Ovary (tissue), 9 donors: ENCODE measurements around the gene AURKA. TPM values are rescaled to one million over a fixed set of nuclear protein-coding genes. Genes with fewer than 3 reads are reported as not detected.
"Not testable (repeated sequence)": the region's sequence is repeated elsewhere in the genome, so short reads cannot be mapped to it uniquely, and the experiment has no call there.

ENCODE experiments used
- DNase-seq, 5 donors: peaks; one replicate each; pipeline ENCODE4 v3.0.0-alpha.2; 2019 to 2020
- H3K27ac ChIP-seq, 2 donors: fragments of 200-600 bp; one replicate each; pipeline versions ENCODE4 v1.5.1 to v1.8.0; 2019 to 2022
- H3K27me3 ChIP-seq: fragments of 200-600 bp; one replicate; pipeline ENCODE4 v1.8.0; 2022
- H3K36me3 ChIP-seq: fragments of 200-600 bp; sonication (generic); one replicate; pipeline ENCODE4 v1.5.1; 2019
- H3K4me1 ChIP-seq: one replicate; pipeline ENCODE4 v1.8.1; 2013; ENCODE audit warnings: mild to moderate bottlenecking, moderate library complexity; ENCODE audit not compliant: insufficient read depth
- H3K4me3 ChIP-seq: fragments of 200-600 bp; sonication (generic); one replicate; pipeline ENCODE4 v1.5.1; 2017
- H3K9me3 ChIP-seq, 2 donors: fragments of 200-600 bp in 1 of 2; sonication (generic) in 1 of 2; one replicate each; pipeline versions ENCODE4 v1.5.1 to v1.8.1; 2013 to 2019; ENCODE audit warnings: mild to moderate bottlenecking in 1 of 2, moderate library complexity in 1 of 2
- EP300 ChIP-seq: sonication (generic); formaldehyde crosslinking; IDR thresholded peaks from one replicate; pipeline ENCODE4 v1.6.1; 2017; ENCODE audit warnings: antibody characterized with exemption
- POLR2A ChIP-seq: fragments of 450-650 bp; IDR thresholded peaks from one replicate; pipeline ENCODE4 v1.6.1; 2017; ENCODE audit warnings: antibody characterized with exemption, mild to moderate bottlenecking, moderate library complexity
- WGBS, 3 donors: extraction: QIAGEN DNeasy Blood & Tissue Kit in 1 of 3; methylation state at CpG; one replicate each; pipeline versions ENCODE4 v1.1.5 to v1.1.7; 2013 to 2017; 5-methylcytosine and 5-hydroxymethylcytosine counted together
- intact Hi-C, 4 donors: fragments of 100-400 bp; cut with DNase I; formaldehyde crosslinking; loops; one replicate each; pipeline versions ENCODE4 v1.11.0 to v1.15.1; 2022 to 2023
- polyA plus RNA-seq, 2 donors: library from polyadenylated mRNA; stranded (reverse); fragments of 200-250 nt in 1 of 2; fragments of 350-450 nt in 1 of 2; fragmentation: Illumina TruSeq in 1 of 2; extraction: RNeasy Lipid Tissue Mini Kit (QIAGEN cat#74804) in 1 of 2; gene quantifications; one replicate each; pipeline ENCODE4 v1.2.3, GENCODE V29; 2013 to 2014
- total RNA-seq, 7 donors: library from RNA; depleted of rRNA in 2 of 7; stranded (reverse); fragments of >200 nt in 2 of 7; fragmentation: NEBNext Ultra II Directional in 3 of 7; extraction: Animal tissue kit (Norgen Biotek cat#: 25700) in 3 of 7; gene quantifications; one replicate each; pipeline versions ENCODE4 v1.1.0 to v1.2.4, GENCODE V29; 2016 to 2023
- TF ChIP-seq, protein P1 (sequence below), 3 donors: fragments of 450-650 bp in 2 of 3; fragments of 200-600 bp in 1 of 3; IDR thresholded peaks; one replicate each; pipeline versions ENCODE4 v1.5.1 to v1.8.0; 2016 to 2022; ENCODE audit warnings: antibody characterized with exemption in 3 of 3, mild to moderate bottlenecking in 1 of 3
- donor health status: DM: no; HTN: no; CAD: no; lungs with moderate emphysema.
- donor health status: DM: no; HTN: no; CAD: no.
- donor health status: Bipolar disorder and iron deficiency.
- donor health status: DM: yes; HTN: yes; CAD: no.
- donor health status: DM: no; HTN: no; CAD: no.
- donor health status: DM: yes; HTN: yes; CAD: no.

AURKA gene
- total and polyA plus RNA-seq, 9 donors: 2.2 to 10.0 (median 3.2) TPM

DNA sequence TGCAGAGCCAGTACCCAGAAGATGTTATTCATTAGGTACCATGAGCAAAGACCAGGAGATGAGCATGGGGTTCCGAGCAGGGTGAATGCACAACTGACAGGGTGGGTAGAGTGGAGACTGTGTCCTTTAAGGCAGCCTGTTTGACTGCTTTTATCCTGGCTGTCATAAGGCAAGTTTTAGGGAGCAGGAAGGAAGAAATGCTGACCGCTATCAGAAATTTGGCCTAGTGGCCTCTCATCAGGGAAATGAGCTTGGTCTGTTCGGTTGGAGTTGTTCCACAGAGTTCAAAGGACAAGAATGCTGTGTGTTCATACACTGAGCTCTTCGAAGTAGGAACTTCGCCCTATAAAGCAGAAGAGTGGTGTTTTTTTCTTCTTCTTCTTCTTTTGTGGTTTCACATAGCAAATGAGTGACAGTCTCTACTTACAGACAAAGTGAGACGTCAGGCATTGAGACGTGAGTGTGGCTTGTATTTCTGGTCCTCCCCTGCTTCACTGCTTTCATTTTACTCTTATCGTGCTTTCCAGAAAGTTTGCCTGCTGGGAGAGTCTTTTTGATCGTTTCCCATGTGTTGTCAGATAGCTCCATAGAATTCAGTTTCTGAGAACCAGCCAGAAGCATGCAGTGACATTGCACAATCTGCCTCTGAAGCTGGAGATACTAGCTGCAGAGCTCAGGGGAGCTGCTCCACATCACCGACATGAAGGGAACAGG lies 19.9 kb upstream of the AURKA start, which contains the start of gene CASS4:
Gene CASS4 (plus strand): TSS at position 502 of the 714 bp plus-strand sequence. CDS start 199 bp downstream, at position 701.
- peak in 2 of 5 donors; percentile 46 to 70 for DNase-seq
- Histone ChIP-seq H3K9me3 (no peaks in the 10 kb centered on the region), H3K4me1 (peaks cover 20% of the 10 kb centered on the region), H3K27me3 (no peaks in the 10 kb centered on the region), H3K4me3 (no peak within 1 kb of the TSS), H3K27ac (peak within 1 kb of the TSS; percentile 44 to 71), H3K36me3 (no peaks in the 10 kb centered on the region)
- TF ChIP-seq EP300: no peak
- no peak for TF ChIP-seq POLR2A
- TF ChIP-seq, protein P1, sequence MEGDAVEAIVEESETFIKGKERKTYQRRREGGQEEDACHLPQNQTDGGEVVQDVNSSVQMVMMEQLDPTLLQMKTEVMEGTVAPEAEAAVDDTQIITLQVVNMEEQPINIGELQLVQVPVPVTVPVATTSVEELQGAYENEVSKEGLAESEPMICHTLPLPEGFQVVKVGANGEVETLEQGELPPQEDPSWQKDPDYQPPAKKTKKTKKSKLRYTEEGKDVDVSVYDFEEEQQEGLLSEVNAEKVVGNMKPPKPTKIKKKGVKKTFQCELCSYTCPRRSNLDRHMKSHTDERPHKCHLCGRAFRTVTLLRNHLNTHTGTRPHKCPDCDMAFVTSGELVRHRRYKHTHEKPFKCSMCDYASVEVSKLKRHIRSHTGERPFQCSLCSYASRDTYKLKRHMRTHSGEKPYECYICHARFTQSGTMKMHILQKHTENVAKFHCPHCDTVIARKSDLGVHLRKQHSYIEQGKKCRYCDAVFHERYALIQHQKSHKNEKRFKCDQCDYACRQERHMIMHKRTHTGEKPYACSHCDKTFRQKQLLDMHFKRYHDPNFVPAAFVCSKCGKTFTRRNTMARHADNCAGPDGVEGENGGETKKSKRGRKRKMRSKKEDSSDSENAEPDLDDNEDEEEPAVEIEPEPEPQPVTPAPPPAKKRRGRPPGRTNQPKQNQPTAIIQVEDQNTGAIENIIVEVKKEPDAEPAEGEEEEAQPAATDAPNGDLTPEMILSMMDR (IDR thresholded peaks at IDR 0.05): no peak
- intact Hi-C loops: no loop called here
- WGBS, 3 donors: 9 to 18% (median 9%) methylated on average over 10 of the region's 10 CpGs

DNA sequence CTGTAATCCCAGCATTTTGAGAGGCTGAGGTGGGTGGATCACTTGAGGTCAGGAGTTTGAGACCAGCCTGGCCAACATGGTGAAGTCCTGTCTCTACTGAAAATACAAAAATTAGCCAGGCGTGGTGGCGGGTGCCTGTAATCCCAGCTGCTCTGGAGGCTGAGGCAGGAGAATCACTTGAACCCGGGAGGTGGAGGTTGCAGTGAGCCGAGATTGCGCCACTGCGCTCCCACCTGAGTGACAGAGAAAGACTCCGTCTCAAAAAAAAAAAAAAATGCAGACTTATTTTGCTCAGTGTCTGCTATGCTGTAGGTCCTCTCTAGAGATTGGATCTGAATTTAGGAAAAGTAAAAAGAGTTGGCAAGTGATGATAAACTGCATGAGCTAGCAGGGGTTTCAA lies 19.3 kb upstream of the AURKA start:
- H3K9me3 ChIP-seq, intact Hi-C loops, H3K27me3 ChIP-seq, DNase-seq, H3K4me3 ChIP-seq, H3K36me3 ChIP-seq: not testable (repeated sequence)
- Histone ChIP-seq H3K4me1 (peaks cover 20% of the 10 kb centered on the region), H3K27ac (peak overlapping the region; percentile 44 to 71)
- WGBS, 3 donors: 85 to 91% (median 88%) methylated on average over 7 of the region's 7 CpGs

DNA sequence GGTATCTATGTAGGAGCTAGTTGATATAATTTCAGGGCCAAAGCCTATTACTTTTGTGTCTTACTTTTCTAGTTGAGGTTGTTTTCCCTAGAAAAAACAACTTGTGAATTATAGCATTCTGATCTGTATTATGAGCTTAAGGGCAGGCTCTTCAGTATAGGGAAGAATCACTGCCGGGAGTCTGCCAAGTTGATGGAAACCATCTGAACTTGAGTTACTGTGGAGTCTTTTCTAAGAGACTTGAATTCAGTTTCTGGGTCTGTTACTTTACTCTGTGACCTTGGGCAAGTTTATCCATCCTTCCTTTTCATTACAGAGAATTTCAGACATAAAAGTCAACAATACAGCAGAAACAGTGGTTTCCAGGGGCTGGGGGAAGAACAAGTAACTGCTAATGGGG lies 17.9 kb upstream of the AURKA start:
- Histone ChIP-seq H3K4me3 (no peak overlapping the region), H3K4me1 (peaks cover 20% of the 10 kb centered on the region), H3K27me3 (no peaks in the 10 kb centered on the region), H3K36me3 (no peaks in the 10 kb centered on the region), H3K9me3 (no peaks in the 10 kb centered on the region), H3K27ac (peak overlapping the region in 1 of 2 donors; percentile 67)
- TF ChIP-seq EP300 (no peak), POLR2A (no peak)
- TF ChIP-seq, protein P1 (IDR thresholded peaks at IDR 0.05): no peak
- WGBS, 3 donors: 6 to 35% (median 7%) methylated on average over 1 of the region's 1 CpG
- DNase-seq: peak in 2 of 5 donors; percentile 28 to 57
- intact Hi-C loops: no loop called here

DNA sequence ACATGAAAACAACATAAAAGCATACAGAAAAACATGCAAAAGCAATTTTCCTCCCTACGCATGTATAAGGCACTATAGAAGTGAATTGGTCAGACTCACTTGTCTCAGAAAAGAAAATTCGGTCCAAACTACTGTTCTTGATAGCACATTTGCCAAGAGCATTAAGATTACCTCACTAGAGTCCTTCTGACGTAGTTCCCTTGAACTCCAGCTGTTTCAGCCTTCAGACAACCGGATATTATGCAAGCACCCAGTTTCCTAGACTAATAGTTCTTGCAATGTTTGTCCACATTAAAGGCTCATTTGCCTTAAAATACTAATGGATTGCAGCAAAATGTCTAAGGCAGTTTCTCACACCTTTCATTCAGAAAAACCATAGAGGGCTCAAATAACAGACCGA lies 17.5 kb upstream of the AURKA start:
- no peaks in the 10 kb centered on the region for H3K36me3 ChIP-seq
- H3K27ac ChIP-seq: peak overlapping the region; percentile 23 to 67
- H3K27me3 ChIP-seq: no peaks in the 10 kb centered on the region
- TF ChIP-seq POLR2A: no peak
- peak; percentile 51 for TF ChIP-seq EP300
- no peak overlapping the region for H3K4me3 ChIP-seq
- peak in 1 of 5 donors; percentile 61 for DNase-seq
- WGBS, 3 donors: 26 to 32% (median 30%) methylated on average over 5 of the region's 5 CpGs
- peaks cover 20% of the 10 kb centered on the region for H3K4me1 ChIP-seq
- intact Hi-C loops: no loop called here
- H3K9me3 ChIP-seq: no peaks in the 10 kb centered on the region

DNA sequence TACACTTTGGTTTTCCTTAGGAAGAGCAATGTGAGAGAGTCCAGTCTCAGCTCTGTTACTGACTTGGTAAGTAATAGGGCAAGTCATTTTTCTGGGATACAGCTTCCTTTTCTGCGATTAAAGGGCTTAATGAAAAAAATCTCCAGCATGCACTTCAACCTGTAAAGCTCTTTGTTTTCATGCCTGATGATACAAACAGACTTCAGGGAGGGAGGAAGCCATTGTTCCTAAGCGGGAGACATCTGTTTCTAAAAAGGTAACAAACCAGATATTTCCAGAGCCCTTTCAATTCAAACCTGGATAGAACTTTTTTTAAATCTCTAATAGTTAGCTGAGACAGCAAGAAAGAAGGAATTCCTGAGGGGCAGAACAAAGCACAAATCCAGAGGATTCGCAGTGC lies 14.9 kb upstream of the AURKA start:
- Histone ChIP-seq H3K27ac (no peak overlapping the region), H3K27me3 (no peaks in the 10 kb centered on the region), H3K4me3 (no peak overlapping the region), H3K9me3 (no peaks in the 10 kb centered on the region), H3K36me3 (no peaks in the 10 kb centered on the region), H3K4me1 (peaks cover 16% of the 10 kb centered on the region)
- intact Hi-C loops: no loop called here
- DNase-seq: no peak
- 83 to 91% (median 89%) methylated on average over 3 of the region's 3 CpGs for WGBS, 3 donors
- TF ChIP-seq EP300 (no peak), POLR2A (no peak)
- TF ChIP-seq, protein P1 (IDR thresholded peaks at IDR 0.05): no peak

DNA sequence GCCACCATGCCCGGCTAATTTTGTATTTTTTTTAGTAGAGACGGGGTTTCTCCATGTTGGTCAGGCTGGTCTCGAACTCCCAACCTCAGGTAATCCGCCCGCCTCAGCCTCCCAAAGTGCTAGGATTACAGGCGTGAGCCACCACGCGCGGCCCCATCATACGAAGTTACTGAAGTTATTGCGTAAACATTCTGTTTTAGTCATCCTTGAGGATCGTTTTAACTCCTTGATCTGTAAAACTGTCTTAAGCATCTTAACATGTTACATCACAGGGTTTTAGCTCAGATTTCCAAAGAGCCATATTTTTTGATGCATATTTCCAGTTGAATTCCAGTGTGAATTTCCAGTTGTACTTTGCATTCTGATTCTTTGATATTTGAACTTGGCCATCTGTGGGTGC lies 13.3 kb upstream of the AURKA start:
- H3K27me3 ChIP-seq, H3K4me1 ChIP-seq, H3K4me3 ChIP-seq, H3K36me3 ChIP-seq, intact Hi-C loops, H3K9me3 ChIP-seq, H3K27ac ChIP-seq, DNase-seq: not testable (repeated sequence)
- 92 to 97% (median 95%) methylated on average over 12 of the region's 12 CpGs for WGBS, 3 donors
